Activated gamma-delta T cell treated with Interleukin-2 at 50 U/mL for 16 hours (primary cell): ENCODE measurements around the gene LYPD3.
"Not testable (repeated sequence)": the region's sequence is repeated elsewhere in the genome, so short reads cannot be mapped to it uniquely, and the experiment has no call there.

ENCODE experiments used
- DNase-seq: peaks from one replicate; pipeline ENCODE4 v3.0.0-alpha.2; 2020

Gene LYPD3

DNA sequence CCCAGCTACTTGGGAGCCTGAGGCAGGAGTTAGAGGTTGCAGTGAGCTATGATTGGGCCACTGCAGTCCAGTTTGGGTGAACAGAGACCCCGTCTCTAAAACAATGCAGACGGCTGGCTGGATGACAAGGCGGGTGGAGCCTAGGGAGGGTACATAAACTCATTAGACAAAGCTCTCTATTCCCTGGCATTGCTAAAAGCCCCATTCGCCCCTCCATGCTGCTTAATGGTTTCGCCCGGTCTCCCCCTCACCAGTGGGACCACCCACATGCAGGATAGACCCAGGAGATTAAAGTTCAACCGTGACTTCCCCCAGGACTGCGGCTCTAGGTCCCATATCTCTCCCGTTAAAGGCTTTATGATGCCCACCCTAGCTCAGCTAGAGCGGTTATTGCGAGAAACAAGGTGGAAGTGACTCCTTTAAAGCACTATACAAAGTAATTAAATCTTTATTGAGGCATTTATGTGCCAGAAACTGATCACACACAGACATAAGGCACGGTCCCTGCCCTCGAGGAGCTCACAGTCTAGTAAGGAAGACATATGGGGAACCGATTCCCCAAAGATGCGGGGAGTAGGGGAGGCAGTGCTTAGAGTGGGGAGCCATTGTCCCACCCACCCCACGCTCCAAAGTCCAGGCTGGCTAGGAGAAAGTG lies 4.9 kb downstream of the LYPD3 start:
- DNase-seq: no peak

DNA sequence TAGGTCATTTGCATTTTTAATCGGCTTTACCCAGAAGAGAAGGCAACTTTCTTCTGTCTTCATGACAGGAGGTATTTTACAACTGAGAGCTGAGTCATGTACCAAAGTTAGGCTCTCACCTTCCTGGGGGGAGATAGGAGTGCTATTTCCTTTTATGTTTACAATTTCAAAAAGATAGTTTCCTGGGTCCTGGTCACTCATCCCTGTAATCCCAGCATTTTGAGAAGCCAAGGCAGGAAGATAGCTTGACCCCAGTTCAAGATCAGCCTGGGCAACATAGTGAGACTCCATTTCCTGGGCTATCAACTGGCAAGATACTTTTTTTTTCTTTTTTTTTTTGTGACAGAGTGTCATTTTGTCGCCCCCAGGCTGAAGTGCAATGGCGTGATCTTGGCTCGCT lies 7.6 kb downstream of the LYPD3 start:
- DNase-seq: no peak

DNA sequence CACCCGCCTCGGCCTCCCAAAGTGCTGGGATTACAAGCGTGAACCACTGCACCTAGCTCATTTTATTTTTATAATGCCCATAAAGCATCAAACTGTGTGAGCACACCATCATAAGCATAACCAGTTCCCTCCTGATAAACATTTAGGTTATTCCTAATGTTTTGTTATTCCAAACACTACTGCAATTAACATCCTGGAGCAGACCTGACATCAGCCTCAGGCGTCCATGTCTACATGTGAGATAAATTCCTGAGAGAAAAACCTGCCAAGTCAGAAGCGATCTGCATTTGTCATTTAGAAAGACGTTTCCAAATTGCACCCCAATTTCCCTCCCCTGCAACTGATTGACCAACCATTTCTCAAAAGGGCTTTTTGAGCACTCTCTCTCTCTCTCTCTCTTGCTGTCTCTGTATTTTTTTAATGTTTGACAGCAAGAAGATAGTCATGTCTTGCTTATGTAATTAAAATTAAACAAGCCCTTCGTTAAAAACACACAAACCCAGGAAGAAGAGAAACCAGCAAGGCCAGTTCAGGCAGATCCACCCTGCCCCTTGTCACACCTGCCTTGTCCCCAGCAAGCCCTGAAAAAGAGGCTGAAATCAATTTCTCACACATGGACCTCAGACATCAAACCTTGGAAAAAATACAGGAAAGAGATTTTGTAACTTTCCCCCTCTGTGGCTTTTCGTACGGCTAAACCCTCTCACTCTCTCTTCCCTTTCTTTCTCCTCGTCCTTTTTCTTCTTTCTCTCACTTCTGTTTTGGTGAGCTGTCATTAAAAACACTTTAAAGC lies 9.9 kb downstream of the LYPD3 start:
- no peak for DNase-seq

DNA sequence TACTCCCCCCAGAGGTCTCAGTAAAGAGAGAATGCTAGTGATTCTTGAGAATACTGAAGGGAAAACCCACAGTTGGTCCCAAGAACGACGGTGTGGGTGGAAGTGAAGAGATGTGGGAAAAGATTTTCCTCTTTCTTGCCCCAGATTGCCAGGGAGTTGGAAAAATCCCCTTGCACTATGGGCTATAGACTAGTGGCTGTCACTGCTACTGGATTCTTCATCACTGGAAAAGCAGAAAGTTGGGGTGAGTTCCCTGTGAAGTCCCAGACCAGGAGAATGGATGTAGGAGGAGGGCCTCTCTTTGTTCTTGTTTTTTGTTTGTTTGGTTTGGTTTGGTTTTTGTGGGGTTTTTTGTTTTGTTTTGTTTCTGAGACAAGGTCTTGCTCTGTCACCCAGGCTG lies 11.4 kb downstream of the LYPD3 start:
- DNase-seq: no peak

DNA sequence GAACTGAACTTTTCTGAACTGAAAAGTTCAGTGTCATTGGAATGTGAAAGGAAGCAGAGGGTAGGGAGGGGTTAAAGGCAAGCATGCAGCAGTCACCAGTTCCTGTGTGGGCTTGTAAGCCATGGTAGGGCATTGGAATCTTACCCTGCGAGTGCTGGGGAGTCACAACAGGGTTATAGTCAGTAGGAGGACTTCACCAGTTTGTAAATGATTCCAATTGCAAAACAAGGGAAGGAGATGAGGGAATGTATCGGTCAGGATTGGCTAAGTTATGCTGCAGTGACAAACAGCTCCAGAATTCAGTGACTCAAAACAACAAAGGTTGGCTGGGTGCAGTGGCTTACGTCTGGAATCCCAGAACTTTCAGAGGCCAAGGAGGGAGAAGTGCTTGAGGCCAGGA lies 12.8 kb downstream of the LYPD3 start:
- no peak for DNase-seq

DNA sequence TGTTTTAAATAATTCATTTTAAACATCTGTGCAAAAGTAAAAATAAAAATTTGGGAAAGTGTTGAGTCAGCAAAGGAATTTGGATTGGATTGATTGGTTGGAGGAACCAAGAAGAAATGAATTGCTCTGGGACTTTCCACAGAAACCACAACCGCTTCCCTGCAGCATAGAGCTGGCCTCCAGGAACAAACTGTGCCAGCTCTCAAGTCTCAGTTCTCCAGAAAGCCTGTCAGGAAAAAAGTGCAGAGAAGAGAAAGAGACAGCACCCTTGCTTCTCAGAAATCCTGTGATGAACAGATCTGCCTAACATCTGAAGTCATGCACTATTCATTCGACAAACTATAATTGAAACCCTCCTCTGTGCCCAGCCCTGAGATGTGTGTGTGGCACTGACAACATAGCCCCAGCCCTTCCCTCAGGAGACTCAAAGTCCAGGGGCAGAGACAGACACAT lies 14.8 kb downstream of the LYPD3 start:
- DNase-seq: no peak

DNA sequence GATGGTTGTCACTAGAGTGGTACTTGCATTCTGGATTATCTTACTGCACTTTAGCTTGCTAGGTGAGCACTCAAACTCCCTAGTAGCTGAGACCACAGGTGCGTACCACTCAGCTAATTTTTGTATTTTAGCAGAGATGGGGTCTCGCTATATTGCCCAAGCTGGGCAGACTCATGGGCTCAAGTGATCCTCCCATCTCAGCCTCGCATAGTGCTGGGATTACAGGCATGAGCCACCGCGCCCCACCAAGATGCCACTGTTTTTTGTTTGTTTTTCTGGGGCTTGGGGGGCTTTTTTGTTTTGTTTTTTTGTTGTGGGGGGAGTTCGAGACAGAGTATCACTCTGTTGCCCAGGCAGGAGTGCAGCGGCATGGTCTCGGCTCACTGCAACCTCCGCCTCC lies 17.8 kb downstream of the LYPD3 start:
- no peak for DNase-seq

DNA sequence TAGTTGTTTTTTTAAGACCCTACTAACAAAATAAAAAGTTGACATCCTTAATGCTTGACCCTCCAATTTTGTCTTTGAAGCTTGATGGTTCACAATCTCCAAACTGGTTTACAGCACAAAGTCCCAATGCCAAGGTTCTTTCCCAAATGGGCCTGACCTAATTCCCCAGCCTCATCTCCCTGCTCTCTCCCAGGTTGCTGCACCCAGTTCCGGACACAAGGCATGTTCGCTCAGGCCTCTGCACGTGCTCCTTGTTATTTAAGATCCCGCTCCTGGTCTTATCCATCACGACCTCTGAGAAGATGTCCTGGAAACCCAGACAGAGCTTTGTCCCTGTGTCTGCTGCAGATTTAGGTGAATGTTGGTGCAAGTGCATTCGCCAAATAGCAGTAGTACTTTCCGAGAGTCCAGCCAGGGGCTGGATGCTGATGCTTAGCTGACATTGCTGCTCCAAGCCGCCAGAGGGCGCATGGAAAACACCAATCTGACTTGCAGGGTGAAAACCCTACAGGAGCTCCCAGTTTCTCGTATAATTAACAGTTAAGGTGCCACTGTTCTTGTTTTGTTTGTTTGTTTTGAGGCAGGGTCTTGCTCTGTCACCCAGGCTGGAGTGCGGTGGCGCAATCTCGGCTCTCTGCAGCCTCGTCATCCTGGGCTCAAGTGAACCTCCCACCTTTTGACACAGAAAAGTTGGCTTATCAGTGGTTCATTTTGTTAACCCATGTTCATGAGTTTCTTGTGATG lies 18.5 kb downstream of the LYPD3 start:
- DNase-seq: peak; percentile 80

DNA sequence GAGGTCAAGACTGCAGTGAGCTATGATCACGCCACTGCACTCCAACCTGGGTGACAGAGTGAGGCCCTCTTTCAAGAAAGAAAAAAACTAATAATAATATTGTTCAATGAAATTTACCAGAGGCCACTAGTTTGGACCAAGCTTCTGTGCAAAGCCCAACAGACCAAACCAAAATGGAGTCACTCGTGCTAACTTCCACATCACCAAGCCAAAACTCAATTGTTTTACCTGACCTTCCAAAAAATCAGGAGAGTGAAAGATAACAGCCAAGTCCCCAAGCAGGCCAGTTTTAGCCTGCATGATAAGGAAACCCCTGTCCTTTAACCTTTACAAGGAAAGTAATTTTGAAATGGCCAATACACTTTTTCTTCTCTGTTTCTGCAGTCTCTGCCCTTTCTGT lies 20.0 kb downstream of the LYPD3 start:
- no peak for DNase-seq

DNA sequence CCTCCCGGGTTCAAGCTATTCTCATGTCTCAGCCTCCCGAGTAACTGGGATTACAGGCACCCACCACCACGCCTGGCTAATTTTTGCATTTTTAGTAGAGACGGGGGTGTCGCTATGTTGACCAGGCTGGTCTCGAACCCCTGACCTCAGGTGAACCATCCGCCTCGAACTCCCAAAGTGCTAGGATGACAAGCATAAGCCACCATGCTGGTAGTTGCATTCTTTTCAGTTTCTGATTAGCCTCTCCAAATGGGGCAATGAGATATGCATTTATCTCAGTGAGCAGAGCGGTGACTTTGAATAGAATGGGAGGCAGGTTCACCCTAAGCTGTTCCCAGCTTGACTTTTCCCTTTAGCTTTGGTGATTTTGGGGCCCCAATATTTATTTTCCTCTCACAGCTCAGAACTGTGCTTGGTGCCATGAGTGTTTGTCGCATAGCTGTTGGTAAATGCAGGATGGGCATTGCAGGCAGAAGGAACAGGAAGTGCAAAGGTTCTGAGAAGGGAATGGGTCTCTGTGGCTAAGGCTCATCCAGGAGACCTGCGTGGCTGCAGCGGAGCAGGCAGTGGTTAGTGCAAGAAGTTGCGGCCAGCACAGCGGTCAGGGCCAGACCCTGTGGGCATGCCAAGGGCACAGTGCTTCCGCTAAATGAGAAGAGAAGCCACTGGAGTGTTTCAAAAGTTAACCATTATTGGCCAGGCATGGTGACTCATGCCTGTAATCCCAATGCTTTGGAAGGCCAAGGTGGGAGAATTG lies 20.7 kb downstream of the LYPD3 start:
- DNase-seq: no peak

DNA sequence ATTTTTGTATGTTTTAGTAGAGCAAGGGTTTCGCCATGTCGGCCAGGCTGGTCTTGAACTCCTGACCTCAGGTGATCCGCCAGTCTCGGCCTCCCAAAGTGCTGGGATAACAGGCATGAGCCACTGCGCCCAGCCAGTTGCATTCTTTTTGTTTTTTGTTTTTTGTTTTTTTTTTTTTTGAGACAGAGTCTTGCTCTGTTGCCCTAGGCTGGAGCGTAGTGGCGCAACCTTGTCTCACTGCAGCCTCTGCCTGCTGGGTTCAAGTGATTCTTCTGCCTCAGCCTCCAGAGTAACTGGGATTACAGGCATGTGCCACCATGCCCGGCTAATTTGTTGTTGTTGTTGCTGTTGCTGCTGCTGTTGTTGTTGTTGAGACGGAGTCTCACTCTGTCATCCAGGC lies 21.3 kb downstream of the LYPD3 start:
- DNase-seq: not testable (repeated sequence)

DNA sequence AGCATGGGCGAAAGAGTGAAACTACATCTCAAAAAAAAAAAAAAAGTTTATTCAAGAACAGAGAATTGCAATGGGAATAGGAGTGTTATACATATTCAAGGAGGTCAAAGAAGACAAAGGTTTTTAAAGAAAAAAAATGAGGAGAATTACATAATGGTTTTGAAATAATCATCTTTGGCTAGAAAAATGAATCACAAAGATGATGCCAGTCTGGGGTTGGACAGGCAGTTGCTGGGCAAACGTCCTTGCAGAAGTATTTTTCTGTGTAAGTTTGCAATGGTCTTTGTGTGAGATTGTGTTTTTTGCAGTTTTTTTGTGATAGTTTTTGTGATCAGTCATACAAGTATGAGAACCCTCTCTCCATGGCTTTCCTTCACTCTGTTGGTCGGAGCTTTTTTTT lies 23.7 kb downstream of the LYPD3 start:
- no peak for DNase-seq

DNA sequence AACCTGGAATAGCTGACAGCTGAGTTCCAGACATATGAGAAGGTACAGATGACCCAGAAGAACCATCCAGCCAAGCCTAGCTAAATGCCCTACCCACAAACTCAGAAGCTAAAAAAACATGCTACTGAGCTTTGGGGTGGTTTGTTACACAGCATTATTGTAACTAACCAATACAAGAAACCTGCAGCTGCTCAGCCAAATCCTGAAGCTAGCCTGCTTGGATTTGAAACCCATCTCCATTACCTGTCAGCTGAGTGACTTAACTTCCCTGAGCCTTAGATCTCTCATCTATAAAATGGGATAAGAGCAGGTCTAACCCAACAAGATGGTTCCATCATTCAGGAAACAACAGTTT lies 25.7 kb downstream of the LYPD3 start:
- DNase-seq: no peak

DNA sequence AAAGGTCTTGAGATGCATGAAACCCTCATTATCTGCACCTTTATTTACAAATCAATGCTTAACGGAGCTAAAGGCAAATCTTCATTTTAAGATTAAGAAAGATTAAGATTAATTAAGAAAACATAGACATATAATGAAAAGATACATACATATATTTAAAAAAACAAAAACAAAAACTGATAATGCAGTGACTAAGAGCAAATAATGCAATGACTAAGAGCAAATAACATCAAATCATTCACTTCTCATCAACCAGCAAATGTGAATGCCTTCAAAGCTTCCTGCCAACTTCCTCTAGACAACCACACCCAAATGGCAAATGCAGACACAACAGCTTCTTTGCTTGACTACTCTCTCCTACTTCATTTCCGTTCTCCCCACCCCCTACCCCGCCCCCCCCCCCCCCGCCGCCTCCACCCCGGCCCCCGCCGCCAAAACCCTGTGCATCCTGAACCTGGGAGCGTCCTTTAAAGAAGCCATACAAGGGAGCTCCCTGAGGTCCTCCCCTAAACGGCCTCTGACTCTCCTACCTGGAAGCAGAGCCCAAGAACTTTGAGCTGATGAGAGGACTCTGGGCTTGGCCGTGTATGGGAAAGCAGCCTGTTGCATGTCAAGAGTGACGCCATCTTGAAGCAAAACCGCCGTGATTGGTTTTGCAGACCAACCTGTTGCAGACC lies 26.2 kb downstream of the LYPD3 start:
- DNase-seq: peak; percentile 58

DNA sequence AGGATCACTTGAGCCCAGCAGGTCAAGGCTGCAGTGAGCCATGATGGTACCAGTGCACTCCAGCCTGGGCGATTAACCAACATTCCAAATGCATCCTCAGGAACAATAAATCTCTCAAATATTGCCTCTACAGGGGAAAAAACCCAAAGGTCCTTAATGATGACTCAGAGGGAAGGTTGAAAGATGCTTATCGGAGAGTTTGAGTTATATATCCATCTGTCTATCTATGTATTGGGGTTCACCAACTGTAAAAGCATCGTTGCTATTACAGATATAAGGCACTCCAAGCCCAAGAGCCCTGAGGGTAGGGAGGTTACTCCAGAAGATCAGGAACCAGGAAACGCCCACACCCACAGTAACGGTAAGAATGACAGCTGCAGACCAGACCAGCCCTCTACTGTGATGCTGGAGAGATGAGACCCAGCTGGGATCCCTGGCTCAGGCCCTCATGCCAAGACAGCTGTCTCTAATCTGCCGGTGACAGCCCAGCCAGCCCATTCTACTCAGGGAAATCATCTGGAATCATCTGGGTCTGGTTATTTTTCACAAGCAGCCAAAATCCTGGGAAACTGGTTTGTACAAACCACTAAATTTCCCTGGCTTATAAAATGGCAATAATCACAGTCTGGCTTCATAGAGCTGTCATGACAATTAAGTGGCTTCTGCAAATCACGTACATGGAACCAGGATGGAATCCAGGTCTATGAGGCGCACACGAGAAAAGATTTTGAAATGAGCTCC lies 26.9 kb downstream of the LYPD3 start:
- DNase-seq: no peak

DNA sequence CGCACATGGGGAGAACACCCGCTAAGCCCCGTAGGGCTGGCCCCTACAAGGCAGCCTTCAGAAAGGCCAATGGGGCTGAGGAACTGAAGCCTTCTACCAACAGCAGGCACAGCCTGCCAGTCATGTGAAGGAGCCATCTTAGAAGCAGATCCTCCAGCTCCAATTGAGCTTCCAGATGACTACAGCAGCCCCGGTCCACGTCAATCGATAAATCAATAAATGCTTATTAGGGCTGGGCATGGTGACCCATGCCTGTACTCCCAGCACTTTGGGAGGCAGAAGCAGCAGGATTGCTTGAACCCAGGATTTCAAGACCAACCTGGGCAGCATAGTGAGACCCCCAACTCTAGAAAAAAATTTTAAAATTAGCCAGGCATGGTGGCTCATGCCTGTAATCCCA lies 27.7 kb downstream of the LYPD3 start:
- no peak for DNase-seq

DNA sequence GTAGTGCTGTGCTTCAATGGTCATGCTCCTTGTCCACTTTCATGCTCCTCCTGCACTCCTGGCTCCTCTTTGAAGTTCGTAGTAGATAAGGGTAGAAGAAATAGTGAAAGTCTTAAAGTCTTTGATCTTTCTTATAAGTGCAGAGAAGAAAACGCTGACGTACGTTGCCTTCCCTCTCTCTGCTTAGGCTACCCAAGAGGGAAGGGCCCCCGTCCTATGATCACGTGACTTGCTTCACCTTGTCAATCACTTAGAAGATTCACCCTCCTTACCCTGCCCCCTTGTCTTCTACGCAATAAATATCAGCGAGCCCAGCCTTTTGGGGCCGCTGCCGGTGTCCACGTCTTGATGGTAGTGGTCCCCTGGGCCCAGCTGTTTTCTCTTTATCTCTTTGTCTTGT lies 28.1 kb downstream of the LYPD3 start:
- DNase-seq: not testable (repeated sequence)

DNA sequence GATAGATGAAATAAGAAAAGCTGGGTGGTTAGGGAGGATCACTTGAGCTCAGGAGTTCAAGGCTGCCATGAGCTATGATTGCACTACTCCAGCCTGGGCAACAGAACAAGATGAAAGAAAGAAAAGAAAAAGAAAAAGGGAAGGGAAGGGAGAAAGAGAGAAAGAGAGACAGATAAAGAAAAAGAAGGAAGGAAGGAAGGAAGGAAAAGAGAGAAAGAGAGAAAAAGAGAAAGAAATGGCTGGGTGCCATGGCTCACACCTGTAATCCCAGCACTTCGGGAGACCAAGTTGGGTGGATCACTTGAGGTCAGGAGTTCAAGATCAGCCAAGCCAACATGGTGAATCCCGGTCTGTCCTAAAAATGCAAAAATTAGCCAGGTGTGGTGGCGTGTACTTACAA lies 29.6 kb downstream of the LYPD3 start:
- DNase-seq: no peak

DNA sequence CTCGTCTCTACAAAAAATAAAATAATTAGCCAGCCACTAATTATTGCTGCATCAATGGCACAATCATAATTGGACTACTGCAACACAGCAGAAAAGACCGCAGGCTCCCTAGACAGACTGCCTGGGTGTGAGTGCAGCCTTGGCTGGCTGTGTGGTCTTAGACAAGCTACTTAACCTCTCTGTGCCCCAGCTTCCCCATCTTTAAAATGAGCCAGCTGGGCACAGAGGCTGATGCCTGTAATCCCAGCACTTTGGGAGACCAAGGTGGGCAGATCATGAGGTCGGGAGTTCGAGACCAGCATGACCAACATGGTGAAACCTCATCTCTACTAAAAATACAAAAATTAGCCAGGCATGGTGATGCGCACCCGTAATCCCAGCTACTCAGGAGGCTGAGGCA lies 31.7 kb downstream of the LYPD3 start:
- DNase-seq: no peak

DNA sequence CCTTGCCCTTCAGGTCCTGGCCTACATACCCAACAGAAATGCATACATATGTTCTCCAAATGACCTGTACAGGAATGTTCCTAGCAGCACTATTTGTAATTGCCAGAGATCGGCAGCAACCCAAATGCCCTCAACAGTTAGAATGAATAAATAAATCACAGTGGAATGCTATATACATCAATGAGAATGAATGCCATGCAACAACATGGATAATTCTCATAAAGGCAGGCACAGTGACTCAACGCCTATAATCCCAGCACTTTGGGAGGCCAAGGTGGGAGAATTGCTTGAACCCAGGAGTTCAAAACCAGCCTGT lies 32.1 kb downstream of the LYPD3 start:
- no peak for DNase-seq

DNA sequence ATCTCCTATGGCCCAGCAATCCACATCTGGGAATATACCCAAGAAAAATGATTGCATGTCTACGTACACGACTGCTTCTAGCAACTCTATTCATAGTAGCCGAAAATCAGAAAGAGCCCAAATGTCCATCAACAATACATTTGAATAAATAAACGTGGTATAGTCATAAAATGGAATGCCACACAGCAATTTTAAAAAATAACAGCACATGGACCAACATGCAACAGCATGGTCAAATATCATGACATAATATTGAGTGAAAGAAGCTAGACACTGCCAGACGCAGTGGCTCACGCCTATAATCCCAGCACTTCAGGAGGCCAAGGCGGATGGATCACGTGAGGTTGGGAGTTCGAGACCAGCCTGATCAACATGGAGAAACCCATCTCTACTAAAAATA lies 34.4 kb downstream of the LYPD3 start:
- no peak for DNase-seq

DNA sequence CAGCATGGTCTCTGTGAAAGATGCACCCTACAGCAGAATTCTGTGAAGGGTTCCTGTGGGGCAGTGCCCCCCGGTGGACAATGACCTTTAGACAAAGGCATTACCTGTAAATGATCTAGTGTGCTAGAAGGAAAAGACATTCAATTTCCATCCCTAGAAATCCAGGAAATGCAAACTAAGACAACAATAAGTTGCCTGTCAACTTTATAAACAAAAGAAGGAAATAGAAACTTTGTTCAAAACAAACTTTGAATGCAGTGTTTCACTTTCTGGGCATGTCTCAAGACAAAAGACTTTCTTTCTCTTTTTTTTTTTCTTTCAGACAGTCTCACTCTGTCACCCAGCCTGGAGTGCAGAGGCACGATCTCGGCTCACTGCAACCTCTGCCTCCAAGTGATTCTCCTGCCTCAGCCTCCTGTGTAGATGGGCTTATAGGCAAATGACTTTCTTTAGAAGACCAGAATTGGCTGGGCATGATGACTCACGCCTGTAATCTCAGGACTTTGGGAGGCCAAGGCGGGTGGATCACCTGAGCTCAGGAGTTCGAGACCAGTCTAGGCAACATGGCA lies 35.2 kb downstream of the LYPD3 start:
- DNase-seq: peak; percentile 24
